DMS153 treated with DMSO at 0.1 percent for 48 hours (cell line): ENCODE measurements around the gene ARHGAP23.
"Not testable (repeated sequence)": the region's sequence is repeated elsewhere in the genome, so short reads cannot be mapped to it uniquely, and the experiment has no call there.

Experiments used
- DNase-seq: peaks from one replicate; lab custom pipeline; 2025; ENCODE audit not compliant: unreplicated experiment; lab: John Stamatoyannopoulos, UW

Gene ARHGAP23

GRCh38 chr17:38484242-38485145 is 56.2 kb downstream of the ARHGAP23 start:
- DNase-seq: peak; percentile 23

GRCh38 chr17:38485146-38485468 is 56.8 kb downstream of the ARHGAP23 start:
- no peak for DNase-seq

- DNase-seq: not testable (repeated sequence)
Measured at GRCh38 chr17:38485681-38486298, 57.5 kb downstream of the ARHGAP23 start.

- DNase-seq: not testable (repeated sequence)
Measured at GRCh38 chr17:38489774-38490173, 61.5 kb downstream of the ARHGAP23 start.

GRCh38 chr17:38491346-38492066 is 63.2 kb downstream of the ARHGAP23 start:
- DNase-seq: not testable (repeated sequence)

- DNase-seq: peak; percentile 77
Measured at GRCh38 chr17:38492067-38493040, 64.1 kb downstream of the ARHGAP23 start.

- not testable (repeated sequence) for DNase-seq
Measured at GRCh38 chr17:38494152-38494551, 65.9 kb downstream of the ARHGAP23 start.

GRCh38 chr17:38497656-38498055 is 69.4 kb downstream of the ARHGAP23 start:
- not testable (repeated sequence) for DNase-seq

GRCh38 chr17:38498353-38498752 is 70.1 kb downstream of the ARHGAP23 start:
- DNase-seq: no peak

- DNase-seq: not testable (repeated sequence)
Measured at GRCh38 chr17:38499230-38499629, 71.0 kb downstream of the ARHGAP23 start.

GRCh38 chr17:38501718-38502117 is 73.5 kb downstream of the ARHGAP23 start:
- DNase-seq: not testable (repeated sequence)

- DNase-seq: not testable (repeated sequence)
Measured at GRCh38 chr17:38503286-38503913, 75.1 kb downstream of the ARHGAP23 start.

- no peak for DNase-seq
Measured at GRCh38 chr17:38504216-38504615, 76.0 kb downstream of the ARHGAP23 start.

- DNase-seq: no peak
Measured at GRCh38 chr17:38507436-38507835, 79.2 kb downstream of the ARHGAP23 start.

GRCh38 chr17:38507921-38508569 is 79.8 kb downstream of the ARHGAP23 start:
- DNase-seq: no peak

GRCh38 chr17:38508570-38508950 is 80.3 kb downstream of the ARHGAP23 start:
- no peak for DNase-seq

GRCh38 chr17:38508954-38509771 is 80.9 kb downstream of the ARHGAP23 start:
- no peak for DNase-seq

GRCh38 chr17:38509772-38510420 is 81.6 kb downstream of the ARHGAP23 start:
- no peak for DNase-seq
